Effector CD8-positive, alpha-beta T cell (primary cell): ENCODE data around the gene GNAO1.

Experiments used
- DNase-seq: peaks from one replicate; lab custom pipeline; 2025; lab: John Stamatoyannopoulos, UW

GNAO1 gene

DNA sequence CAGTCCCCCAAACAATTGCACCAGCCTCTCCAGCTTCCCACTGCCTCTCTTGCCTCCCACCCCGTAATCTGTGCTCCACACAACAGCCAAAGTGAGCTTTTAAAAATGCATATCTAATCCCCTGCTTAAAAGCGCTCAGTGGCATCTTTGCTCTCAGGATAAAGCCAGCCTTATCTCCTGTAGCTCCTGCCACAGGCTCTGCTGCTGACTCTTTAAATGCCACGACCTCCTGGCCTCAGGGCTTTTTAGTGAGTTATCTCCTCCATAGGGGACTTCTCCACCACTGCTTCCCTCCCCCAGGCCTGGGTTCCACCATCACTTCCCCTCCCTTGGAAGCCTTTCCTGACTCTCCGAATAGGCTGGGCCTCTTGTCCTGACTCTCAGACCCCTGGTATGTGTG lies 98.6 kb downstream of the GNAO1 start:
- DNase-seq = no peak

- DNase-seq = no peak
Measured at GRCh38 chr16:56294014-56294413, 102.7 kb downstream of the GNAO1 start.

- no peak for DNase-seq
Measured at GRCh38 chr16:56294579-56294978, 103.3 kb downstream of the GNAO1 start.

DNA sequence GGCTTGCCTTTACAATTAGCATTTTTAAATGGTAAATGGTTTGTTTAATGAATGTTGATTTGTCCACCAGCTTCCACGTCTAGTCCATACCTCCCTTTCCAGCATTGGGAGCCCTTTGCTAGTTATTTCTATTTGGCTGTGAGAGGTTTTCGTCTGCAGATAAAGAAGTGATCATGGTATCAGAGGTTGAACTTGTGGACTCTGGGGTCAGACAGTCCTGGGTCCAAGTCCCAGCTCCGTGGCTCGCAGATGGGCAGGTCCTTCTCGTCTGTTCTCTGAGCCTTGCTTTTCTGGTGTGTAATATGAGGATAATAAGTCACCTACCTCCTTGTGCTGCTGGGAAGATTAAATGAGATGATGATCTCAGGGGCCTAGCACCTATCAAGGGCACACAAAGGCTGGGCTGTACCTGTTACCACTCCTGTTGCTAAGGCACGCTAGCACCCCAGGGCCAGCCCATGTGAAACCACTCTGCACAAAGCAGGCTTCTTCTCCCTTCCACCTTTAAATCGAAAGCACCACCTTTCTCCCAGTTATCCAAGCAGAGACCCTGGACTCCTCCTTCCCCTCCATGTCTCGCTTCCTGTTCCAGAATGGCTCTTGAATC lies 103.9 kb downstream of the GNAO1 start:
- DNase-seq = no peak

- DNase-seq = no peak
Measured at GRCh38 chr16:56295739-56296527, 104.6 kb downstream of the GNAO1 start.

- no peak for DNase-seq
Measured at GRCh38 chr16:56297684-56298083, 106.4 kb downstream of the GNAO1 start.

GRCh38 chr16:56298116-56298515 lies 106.8 kb downstream of the GNAO1 start:
- DNase-seq = no peak

GRCh38 chr16:56298948-56299596 lies 107.8 kb downstream of the GNAO1 start:
- DNase-seq = no peak

DNA sequence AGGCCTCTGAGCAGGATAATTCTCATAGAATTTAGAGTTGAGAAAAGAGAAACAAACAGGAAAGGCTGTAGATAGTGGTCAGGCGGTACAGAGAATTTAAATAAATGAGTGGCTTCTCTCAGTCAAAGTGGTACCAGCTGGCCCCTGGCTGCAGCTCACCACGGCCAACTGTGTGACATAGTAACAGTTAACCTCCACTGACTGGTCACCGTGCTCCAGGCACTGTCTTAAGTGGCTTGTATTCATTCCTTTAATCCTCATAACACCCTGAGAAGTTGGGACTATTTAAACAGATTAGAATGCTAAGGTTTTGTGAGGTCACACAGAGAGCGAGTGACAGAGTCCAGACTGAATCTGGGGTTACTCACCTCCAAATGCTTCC lies 108.9 kb downstream of the GNAO1 start:
- DNase-seq = no peak

GRCh38 chr16:56300891-56301850 lies 109.9 kb downstream of the GNAO1 start:
- no peak for DNase-seq

GRCh38 chr16:56302506-56302905 lies 111.2 kb downstream of the GNAO1 start:
- DNase-seq = no peak

GRCh38 chr16:56303066-56303715 lies 111.9 kb downstream of the GNAO1 start:
- DNase-seq = no peak

GRCh38 chr16:56303880-56304279 lies 112.6 kb downstream of the GNAO1 start:
- no peak for DNase-seq

- DNase-seq = no peak
Measured at GRCh38 chr16:56305956-56306565, 114.8 kb downstream of the GNAO1 start.

- DNase-seq = no peak
Measured at GRCh38 chr16:56306690-56307533, 115.6 kb downstream of the GNAO1 start.

DNA sequence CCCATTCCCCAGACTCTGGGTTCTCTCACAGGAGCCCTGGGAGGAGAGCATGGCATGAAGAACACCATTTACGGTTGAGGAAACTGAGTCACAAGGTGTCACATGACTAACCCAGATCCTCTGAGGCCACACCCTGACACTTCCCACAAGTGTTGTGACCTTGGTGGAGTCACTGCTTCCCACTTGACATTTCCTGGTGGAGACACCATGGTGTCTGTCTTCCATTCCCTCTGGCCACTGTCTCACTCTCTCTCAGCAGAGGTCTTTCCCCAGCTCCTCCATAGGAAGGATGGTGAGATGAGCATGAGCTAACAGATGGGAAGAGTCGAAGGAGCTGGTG lies 116.2 kb downstream of the GNAO1 start:
- DNase-seq = no peak

DNA sequence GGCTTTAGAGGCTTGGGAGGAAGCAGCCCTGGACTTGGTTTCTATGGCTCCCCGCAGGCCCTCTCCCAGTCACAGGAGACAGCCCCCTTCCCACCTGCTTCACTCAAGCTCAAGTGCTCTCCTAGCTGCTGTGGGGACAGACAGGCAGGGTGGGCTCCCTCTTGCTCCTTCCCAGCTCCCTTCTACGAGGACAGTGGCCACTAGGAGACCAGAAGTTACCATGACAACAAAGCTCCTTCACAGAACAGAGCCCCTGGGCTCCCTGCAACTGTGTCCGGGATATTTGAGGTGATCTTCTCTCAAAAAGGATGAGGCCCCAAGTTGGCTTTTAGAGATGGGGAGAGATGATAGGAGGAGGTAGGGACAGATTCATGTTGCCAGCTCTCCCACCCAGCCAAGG lies 117.7 kb downstream of the GNAO1 start:
- DNase-seq = no peak

GRCh38 chr16:56310690-56311089 lies 119.4 kb downstream of the GNAO1 start:
- DNase-seq = no peak

GRCh38 chr16:56311208-56312027 lies 120.1 kb downstream of the GNAO1 start:
- no peak for DNase-seq

- no peak for DNase-seq
Measured at GRCh38 chr16:56312028-56312300, 120.7 kb downstream of the GNAO1 start.
